ENCODE results near the gene ATF6B.
A peak's percentile ranks its signal among the peaks of the same experiment; 100 is the strongest.
"Not testable (repeated sequence)": the region's sequence is repeated elsewhere in the genome, so short reads cannot be mapped to it uniquely, and the experiment has no call there.

ATF6B gene

DNA sequence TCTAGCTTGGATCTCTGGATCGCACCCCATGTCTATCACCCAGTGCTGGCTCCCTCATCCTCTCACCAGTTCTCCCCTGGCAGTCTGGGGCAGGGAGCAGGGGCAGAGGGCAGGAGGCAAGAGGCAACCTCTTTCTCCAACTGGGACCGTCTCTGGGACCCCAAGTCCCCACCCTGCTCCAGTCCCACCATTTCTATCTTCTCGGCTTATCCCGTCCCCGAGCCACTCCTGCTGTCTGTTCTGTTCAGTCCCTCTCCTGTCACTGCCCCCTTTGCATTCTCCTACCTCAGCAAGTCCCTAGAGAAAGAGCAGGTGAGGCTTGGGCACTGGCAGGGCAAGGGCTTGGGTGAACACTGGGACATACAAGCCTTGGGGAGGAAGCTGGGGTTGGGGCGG, 18.3 kb downstream of the ATF6B start:
- Histone ChIP-seq H3K27me3 (ENCODE audit: control insufficient read depth in 1 of 2, insufficient read depth in 2 of 2, low read length in 2 of 2) (no peaks in the 10 kb centered on the region), H3K9me3 (ENCODE audit: low read length) (no peaks in the 10 kb centered on the region), H3K9ac (ENCODE audit: low read length) (peak overlapping the region; percentile 25), H3K4me1 (ENCODE audit: insufficient read depth, low read length) (peaks cover 67% of the 10 kb centered on the region), H3K36me3 (ENCODE audit: insufficient read depth, low read length) (no peaks in the 10 kb centered on the region), H3K4me3 (ENCODE audit: low read depth in 1 of 2, low read length in 2 of 2) (peak overlapping the region in 1 of 2 donors; percentile 35), H3K27ac (ENCODE audit: low read depth, low read length) (peak overlapping the region; percentile 16)

DNA sequence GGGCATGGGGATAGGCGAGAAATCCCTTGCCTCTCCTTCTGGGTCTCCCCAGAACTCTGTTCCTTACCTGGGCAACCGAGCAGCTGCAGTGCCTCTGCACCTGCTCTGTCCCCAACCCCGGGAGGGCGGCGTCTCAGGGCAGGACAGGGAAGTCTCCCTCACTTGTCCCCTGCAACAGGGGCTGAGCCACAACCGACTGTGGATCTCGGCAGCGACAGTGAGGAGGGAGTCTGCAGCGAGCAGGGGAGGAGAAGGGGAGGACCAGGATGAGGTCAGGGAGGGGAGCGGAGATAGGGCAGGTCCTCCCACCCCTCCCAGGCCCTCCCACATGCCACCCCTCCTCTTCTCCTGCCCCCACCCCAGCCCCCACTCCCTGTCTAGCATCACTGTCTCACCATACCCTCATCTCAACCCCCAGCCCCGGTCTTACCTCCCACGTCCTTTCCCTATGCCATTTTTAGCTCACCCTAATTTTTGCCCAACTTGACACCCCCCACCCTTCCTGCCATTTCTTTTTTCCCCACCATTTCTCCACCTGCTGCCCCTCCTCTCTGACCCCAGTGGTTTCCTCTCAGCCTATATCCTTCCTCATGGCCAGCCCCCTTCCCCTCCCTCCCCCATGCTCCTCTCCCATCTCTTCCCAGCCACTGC, 18.8 kb downstream of the ATF6B start, which contains the start of gene TNXB:
Gene TNXB, minus strand, starts transcription at position 225 of the 651 bp plus-strand sequence. CDS start 11,140 bp downstream, outside the sequence.
- H3K27me3 ChIP-seq (ENCODE audit: control insufficient read depth in 1 of 2, insufficient read depth in 2 of 2, low read length in 2 of 2), result no peaks in the 10 kb centered on the region
- no peaks in the 10 kb centered on the region for H3K9me3 ChIP-seq (ENCODE audit: low read length)
- H3K27ac ChIP-seq (ENCODE audit: low read depth, low read length), result peak within 1 kb of the TSS; percentile 18
- peaks cover 67% of the 10 kb centered on the region for H3K4me1 ChIP-seq (ENCODE audit: insufficient read depth, low read length)
- peak within 1 kb of the TSS; percentile 9 to 67 for H3K4me3 ChIP-seq (ENCODE audit: low read depth in 1 of 2, low read length in 2 of 2)
- peak within 1 kb of the TSS; percentile 81 for H3K9ac ChIP-seq (ENCODE audit: low read length)
- no peaks in the 10 kb centered on the region for H3K36me3 ChIP-seq (ENCODE audit: insufficient read depth, low read length)

DNA sequence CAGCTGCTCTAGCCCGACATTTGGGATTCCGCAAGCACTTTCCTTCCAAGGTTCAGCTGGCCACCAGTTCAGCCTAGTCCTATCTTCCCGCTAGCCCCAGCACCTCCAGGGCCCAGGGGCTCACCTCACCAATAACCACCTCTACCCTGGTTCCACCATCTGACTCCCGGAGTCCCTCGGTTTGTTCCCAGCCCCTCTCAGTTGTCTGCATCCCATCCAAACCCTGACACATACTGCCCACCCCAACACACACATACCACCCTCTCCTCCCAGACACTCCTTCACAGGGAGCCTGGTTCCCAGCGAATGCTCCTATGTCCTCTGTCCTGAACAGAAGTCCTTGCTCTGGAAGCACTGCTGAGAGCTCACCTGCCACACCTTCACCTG, 19.3 kb downstream of the ATF6B start:
- H3K27ac ChIP-seq (ENCODE audit: low read depth, low read length), result peak overlapping the region; percentile 18
- H3K4me3 ChIP-seq (ENCODE audit: low read depth in 1 of 2, low read length in 2 of 2), result peak overlapping the region; percentile 9 to 67
- no peaks in the 10 kb centered on the region for H3K9me3 ChIP-seq (ENCODE audit: low read length)
- no peaks in the 10 kb centered on the region for H3K27me3 ChIP-seq (ENCODE audit: control insufficient read depth in 1 of 2, insufficient read depth in 2 of 2, low read length in 2 of 2)
- H3K9ac ChIP-seq (ENCODE audit: low read length), result peak overlapping the region; percentile 81
- peaks cover 66% of the 10 kb centered on the region for H3K4me1 ChIP-seq (ENCODE audit: insufficient read depth, low read length)
- no peaks in the 10 kb centered on the region for H3K36me3 ChIP-seq (ENCODE audit: insufficient read depth, low read length)

DNA sequence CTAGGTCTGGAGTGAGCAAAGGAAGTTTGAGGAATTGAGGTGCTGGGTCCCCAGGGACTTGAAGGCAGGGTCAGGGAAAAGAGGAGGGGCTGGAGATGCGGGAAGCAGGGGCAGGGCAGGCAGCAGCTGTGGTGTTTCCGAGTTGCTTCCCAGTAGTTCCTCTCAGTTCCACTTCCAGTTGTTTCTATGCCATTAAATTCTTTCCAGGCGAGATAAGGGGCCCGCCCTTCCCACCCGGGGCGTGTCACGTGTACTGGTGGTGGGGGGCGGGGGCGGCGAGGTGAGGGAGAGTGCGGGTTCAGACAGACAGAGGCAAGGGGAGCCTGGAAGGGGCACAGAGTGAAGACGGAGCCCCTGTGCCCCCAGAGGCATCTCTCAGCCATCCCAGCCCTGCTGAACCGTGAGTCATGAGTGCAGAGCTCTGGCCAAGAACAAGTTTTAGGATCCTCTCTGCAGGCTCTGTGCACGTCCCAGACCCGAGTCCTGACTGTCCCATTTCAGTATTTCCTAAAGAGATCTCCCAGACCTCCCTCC, 19.9 kb downstream of the ATF6B start:
- Histone ChIP-seq H3K4me3 (ENCODE audit: low read depth in 1 of 2, low read length in 2 of 2) (peak overlapping the region in 1 of 2 donors; percentile 67), H3K27ac (ENCODE audit: low read depth, low read length) (peak overlapping the region; percentile 18), H3K4me1 (ENCODE audit: insufficient read depth, low read length) (peaks cover 60% of the 10 kb centered on the region), H3K9ac (ENCODE audit: low read length) (peak overlapping the region; percentile 81), H3K27me3 (ENCODE audit: control insufficient read depth in 1 of 2, insufficient read depth in 2 of 2, low read length in 2 of 2) (no peaks in the 10 kb centered on the region), H3K36me3 (ENCODE audit: insufficient read depth, low read length) (no peaks in the 10 kb centered on the region), H3K9me3 (ENCODE audit: low read length) (no peaks in the 10 kb centered on the region)

DNA sequence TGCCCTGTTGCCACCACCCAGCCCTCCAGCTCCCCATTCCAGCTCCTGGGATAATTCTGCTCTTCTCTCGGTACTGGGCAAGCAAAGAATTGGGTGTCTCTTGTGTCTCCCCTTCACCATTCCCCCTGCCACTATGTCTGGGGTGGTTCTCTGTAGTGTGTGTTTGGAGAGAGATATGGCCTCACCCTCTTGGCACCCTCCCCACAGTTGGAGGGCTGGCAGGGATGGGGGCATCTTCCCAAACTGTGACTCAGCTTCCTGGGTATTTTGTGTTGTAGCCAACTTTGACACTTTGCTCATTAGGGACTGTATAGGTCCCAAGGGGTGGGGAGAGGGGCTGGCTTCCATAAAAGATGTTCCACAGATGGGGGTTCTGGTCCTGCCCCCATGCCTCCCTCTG, 20.6 kb downstream of the ATF6B start:
- Histone ChIP-seq H3K4me3 (ENCODE audit: low read depth in 1 of 2, low read length in 2 of 2) (peak overlapping the region; percentile 4 to 49), H3K9ac (ENCODE audit: low read length) (peak overlapping the region; percentile 26), H3K27ac (ENCODE audit: low read depth, low read length) (peak overlapping the region; percentile 18), H3K36me3 (ENCODE audit: insufficient read depth, low read length) (no peaks in the 10 kb centered on the region), H3K27me3 (ENCODE audit: control insufficient read depth in 1 of 2, insufficient read depth in 2 of 2, low read length in 2 of 2) (no peaks in the 10 kb centered on the region), H3K9me3 (ENCODE audit: low read length) (no peaks in the 10 kb centered on the region), H3K4me1 (ENCODE audit: insufficient read depth, low read length) (peaks cover 58% of the 10 kb centered on the region)

DNA sequence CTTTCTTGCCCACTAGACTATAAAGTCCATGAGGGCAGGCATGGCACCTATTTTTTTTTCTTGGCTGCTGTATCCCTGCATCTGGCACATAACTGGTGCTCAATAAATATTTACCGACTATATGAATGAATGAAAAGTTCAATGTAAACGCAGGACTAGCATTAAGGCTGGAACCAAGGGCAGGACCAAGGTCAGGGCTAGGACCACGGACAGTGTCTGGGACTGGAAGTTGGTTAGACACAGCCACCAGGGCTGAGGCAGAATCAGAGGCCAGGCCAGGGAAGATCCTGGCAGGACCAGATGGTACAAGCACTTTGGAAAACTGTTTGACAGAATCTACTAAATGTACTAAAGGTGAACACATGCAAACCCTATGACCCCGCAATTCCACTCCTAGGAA, 22.6 kb downstream of the ATF6B start:
- peaks cover 40% of the 10 kb centered on the region for H3K4me1 ChIP-seq (ENCODE audit: insufficient read depth, low read length)
- H3K36me3 ChIP-seq (ENCODE audit: insufficient read depth, low read length), result no peaks in the 10 kb centered on the region
- H3K27ac ChIP-seq (ENCODE audit: low read depth, low read length), result no peak overlapping the region
- H3K9ac ChIP-seq (ENCODE audit: low read length), result no peak overlapping the region
- no peaks in the 10 kb centered on the region for H3K27me3 ChIP-seq (ENCODE audit: control insufficient read depth in 1 of 2, insufficient read depth in 2 of 2, low read length in 2 of 2)
- peak overlapping the region in 1 of 2 donors; percentile 49 for H3K4me3 ChIP-seq (ENCODE audit: low read depth in 1 of 2, low read length in 2 of 2)
- no peaks in the 10 kb centered on the region for H3K9me3 ChIP-seq (ENCODE audit: low read length)

DNA sequence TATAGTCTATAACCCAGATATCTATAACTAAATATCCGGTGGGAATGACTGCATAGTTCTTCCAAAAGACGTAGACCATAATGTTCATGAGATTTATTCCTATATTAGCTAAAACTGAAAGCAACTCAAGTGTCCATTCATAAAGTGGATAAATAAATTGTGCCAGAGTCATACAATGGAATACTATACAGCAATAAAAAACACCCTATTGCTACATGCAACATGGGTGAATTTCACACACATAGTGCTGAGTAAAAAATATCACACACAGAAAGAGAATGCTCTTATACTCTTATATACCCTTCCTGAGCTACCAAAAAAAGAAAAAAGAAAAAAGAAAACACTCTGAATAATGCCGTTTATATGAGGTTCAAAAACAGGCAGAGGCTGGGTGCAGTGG, 25.8 kb downstream of the ATF6B start:
- no peak overlapping the region for H3K4me3 ChIP-seq (ENCODE audit: low read depth in 1 of 2, low read length in 2 of 2)
- H3K9me3 ChIP-seq (ENCODE audit: low read length), result no peaks in the 10 kb centered on the region
- H3K9ac ChIP-seq (ENCODE audit: low read length), result no peak overlapping the region
- H3K4me1 ChIP-seq (ENCODE audit: insufficient read depth, low read length), result peaks cover 15% of the 10 kb centered on the region
- H3K27ac ChIP-seq (ENCODE audit: low read depth, low read length), result no peak overlapping the region
- peaks cover 0 to 7% of the 10 kb centered on the region in 2 donors for H3K27me3 ChIP-seq (ENCODE audit: control insufficient read depth in 1 of 2, insufficient read depth in 2 of 2, low read length in 2 of 2)
- H3K36me3 ChIP-seq (ENCODE audit: insufficient read depth, low read length), result no peaks in the 10 kb centered on the region

DNA sequence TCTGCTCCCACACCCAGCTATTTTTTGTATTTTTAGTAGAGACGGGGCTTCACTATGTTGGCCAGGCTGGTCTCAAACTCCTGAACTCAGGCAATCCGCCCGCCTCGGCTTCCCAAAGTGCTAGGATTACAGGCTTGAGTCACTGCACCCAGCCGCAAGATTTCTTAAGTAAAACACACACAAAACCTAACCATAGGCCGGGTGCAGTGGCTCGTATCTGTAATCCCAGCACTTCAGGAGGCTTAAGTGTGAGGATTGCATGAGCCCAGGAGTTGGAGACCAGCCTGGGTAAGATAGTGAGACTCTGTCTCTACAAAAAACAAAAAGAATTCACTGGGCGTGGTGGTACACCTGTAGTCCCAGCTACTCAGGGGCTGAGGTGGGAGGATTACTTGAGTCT, 27.8 kb downstream of the ATF6B start:
- not testable (repeated sequence) for H3K4me3 ChIP-seq (ENCODE audit: low read depth in 1 of 2, low read length in 2 of 2); H3K27ac ChIP-seq (ENCODE audit: low read depth, low read length); H3K36me3 ChIP-seq (ENCODE audit: insufficient read depth, low read length); H3K4me1 ChIP-seq (ENCODE audit: insufficient read depth, low read length); H3K9me3 ChIP-seq (ENCODE audit: low read length); H3K9ac ChIP-seq (ENCODE audit: low read length)
- H3K27me3 ChIP-seq (ENCODE audit: control insufficient read depth in 1 of 2, insufficient read depth in 2 of 2, low read length in 2 of 2), result peaks cover 0 to 26% of the 10 kb centered on the region in 2 donors

DNA sequence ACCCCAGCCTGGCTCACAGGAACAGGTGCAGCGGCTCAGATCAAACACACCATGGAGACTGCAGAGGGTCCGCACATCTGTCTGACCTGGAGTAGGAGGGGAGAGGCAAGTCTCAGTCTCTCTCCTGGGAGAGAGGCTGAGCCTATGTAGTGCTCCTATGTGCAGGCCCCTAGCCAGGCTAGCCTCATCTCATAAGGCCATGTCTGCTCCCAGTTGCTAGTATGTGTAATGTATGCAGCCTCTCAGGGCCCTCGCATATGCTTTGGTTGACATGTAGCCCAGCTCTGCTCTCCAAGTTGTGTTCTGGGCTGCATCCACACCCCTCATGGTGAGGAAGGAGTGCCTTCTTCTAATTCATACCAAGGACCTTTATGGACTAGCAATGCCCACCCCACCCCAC, 30.7 kb downstream of the ATF6B start:
- Histone ChIP-seq H3K4me3 (ENCODE audit: low read depth in 1 of 2, low read length in 2 of 2) (no peak overlapping the region), H3K36me3 (ENCODE audit: insufficient read depth, low read length) (no peaks in the 10 kb centered on the region), H3K27me3 (ENCODE audit: control insufficient read depth in 1 of 2, insufficient read depth in 2 of 2, low read length in 2 of 2) (peaks cover 0 to 27% of the 10 kb centered on the region in 2 donors), H3K9me3 (ENCODE audit: low read length) (no peaks in the 10 kb centered on the region), H3K4me1 (ENCODE audit: insufficient read depth, low read length) (peaks cover 6% of the 10 kb centered on the region), H3K9ac (ENCODE audit: low read length) (no peak overlapping the region), H3K27ac (ENCODE audit: low read depth, low read length) (no peak overlapping the region)

DNA sequence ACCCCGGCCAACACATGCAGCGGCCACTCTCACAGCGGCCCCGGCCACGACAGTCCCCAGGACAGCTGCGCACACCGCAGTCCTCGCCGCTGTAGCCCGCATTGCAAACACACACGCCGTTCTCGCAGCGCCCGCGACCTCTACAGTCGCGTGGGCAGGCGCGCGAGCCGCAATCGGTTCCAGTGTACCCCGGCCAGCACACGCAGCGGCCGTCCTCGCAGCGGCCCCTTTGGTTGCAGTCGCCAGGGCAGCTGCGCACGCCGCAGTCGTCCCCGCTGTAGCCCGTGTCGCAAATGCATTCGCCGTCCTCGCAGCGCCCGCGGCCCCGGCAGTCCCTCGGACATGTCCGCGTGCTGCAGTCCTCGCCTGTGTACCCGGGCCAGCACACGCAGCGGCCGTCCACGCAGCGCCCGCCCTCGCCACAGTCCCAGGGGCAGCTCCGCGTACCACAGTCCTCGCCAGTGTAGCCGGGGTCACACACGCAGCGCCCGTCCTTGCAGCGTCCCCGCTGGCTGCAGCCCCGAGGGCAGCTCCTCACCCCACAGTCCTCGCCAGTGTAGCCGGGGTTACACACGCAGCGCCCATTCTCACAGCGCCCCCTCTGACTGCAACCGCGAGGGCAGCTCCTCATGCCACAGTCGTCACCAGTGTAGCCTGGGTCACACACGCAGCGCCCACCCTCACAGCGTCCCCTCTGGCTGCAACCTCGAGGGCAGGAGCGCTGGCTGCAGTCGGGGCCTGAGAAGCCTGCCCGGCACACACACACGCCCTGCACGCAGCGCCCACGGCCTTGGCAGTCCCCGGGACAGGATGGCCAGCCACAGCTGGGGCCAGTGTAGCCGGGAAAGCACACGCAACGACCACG, 31.4 kb downstream of the ATF6B start:
- H3K4me3 ChIP-seq (ENCODE audit: low read depth in 1 of 2, low read length in 2 of 2), result no peak overlapping the region
- no peak overlapping the region for H3K9ac ChIP-seq (ENCODE audit: low read length)
- no peaks in the 10 kb centered on the region for H3K9me3 ChIP-seq (ENCODE audit: low read length)
- no peak overlapping the region for H3K27ac ChIP-seq (ENCODE audit: low read depth, low read length)
- peaks cover 0 to 27% of the 10 kb centered on the region in 2 donors for H3K27me3 ChIP-seq (ENCODE audit: control insufficient read depth in 1 of 2, insufficient read depth in 2 of 2, low read length in 2 of 2)
- no peaks in the 10 kb centered on the region for H3K36me3 ChIP-seq (ENCODE audit: insufficient read depth, low read length)
- H3K4me1 ChIP-seq (ENCODE audit: insufficient read depth, low read length), result peaks cover 13% of the 10 kb centered on the region

DNA sequence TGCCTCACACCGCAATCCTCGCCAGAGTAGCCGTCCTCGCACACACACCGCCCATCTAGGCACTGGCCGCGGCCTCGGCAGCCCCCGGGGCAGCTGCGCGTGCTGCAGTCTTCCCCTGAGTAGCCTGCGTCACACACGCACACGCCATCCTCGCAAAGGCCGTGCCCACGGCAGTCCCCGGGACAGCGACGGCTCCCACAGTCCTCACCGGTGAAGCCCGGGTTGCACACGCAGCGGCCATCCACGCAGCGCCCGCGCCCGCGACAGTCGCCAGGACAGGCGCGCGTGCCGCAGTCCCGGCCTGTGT, 32.0 kb downstream of the ATF6B start:
- Histone ChIP-seq H3K9ac (ENCODE audit: low read length) (no peak overlapping the region), H3K27me3 (ENCODE audit: control insufficient read depth in 1 of 2, insufficient read depth in 2 of 2, low read length in 2 of 2) (peaks cover 0 to 27% of the 10 kb centered on the region in 2 donors), H3K27ac (ENCODE audit: low read depth, low read length) (no peak overlapping the region)

More for the DNA sequence above, 32.0 kb downstream of the ATF6B start:
- Histone ChIP-seq H3K9me3 (ENCODE audit: low read length) (no peaks in the 10 kb centered on the region), H3K4me1 (ENCODE audit: insufficient read depth, low read length) (peaks cover 13% of the 10 kb centered on the region), H3K36me3 (ENCODE audit: insufficient read depth, low read length) (no peaks in the 10 kb centered on the region), H3K4me3 (ENCODE audit: low read depth in 1 of 2, low read length in 2 of 2) (no peak overlapping the region)

Measured in muscle layer of colon (tissue), 2 donors.